Uterus (tissue), 4 donors: ENCODE results near the gene XRCC4. TPM values are rescaled to one million over a fixed set of nuclear protein-coding genes. Genes with fewer than 3 reads are reported as not detected.

ENCODE experiments used
- DNase-seq, 2 donors: peaks; one replicate each; pipeline ENCODE4 v3.0.0-alpha.2; 2019 to 2020
- H3K27ac ChIP-seq, 2 donors: fragments of 200-600 bp; sonication (generic); 1 replicate in 1 of 2; 2 replicates in 1 of 2; pipeline ENCODE4 v1.5.1; 2016 to 2018
- H3K27me3 ChIP-seq, 2 donors: fragments of 200-600 bp; sonication (generic); one replicate each; pipeline ENCODE4 v1.5.1; 2018 to 2019; ENCODE audit warnings: control low read depth in 1 of 2
- H3K36me3 ChIP-seq, 2 donors: fragments of 200-600 bp; sonication (generic); one replicate each; pipeline ENCODE4 v1.5.1; 2019; ENCODE audit warnings: control low read depth in 1 of 2
- H3K4me1 ChIP-seq, 2 donors: fragments of 200-600 bp; sonication (generic); one replicate each; pipeline ENCODE4 v1.5.1; 2018 to 2019; ENCODE audit warnings: control low read depth in 1 of 2
- H3K4me3 ChIP-seq, 2 donors: fragments of 200-600 bp; sonication (generic); 1 replicate in 1 of 2; 2 replicates in 1 of 2; pipeline ENCODE4 v1.5.1; 2018 to 2019; ENCODE audit warnings: mild to moderate bottlenecking in 1 of 2
- H3K9me3 ChIP-seq, 2 donors: fragments of 200-600 bp; sonication (generic); one replicate each; pipeline ENCODE4 v1.5.1; 2019; ENCODE audit warnings: control low read depth in 1 of 2
- CTCF ChIP-seq, 4 experiments: fragments of 200-600 bp in 2 of 4; fragments of 450-650 bp in 2 of 4; sonication (generic) in 2 of 4; IDR thresholded peaks; one replicate each; pipeline ENCODE4 v1.5.1; 2016 to 2019; ENCODE audit warnings: antibody characterized with exemption in 4 of 4, mild to moderate bottlenecking in 2 of 4, moderate library complexity in 1 of 4
- POLR2A ChIP-seq, 2 donors: fragments of 450-650 bp; IDR thresholded peaks; one replicate each; pipeline ENCODE4 v1.6.1; 2016; ENCODE audit warnings: antibody characterized with exemption in 2 of 2, mild to moderate bottlenecking in 1 of 2, moderate library complexity in 1 of 2
- intact Hi-C: fragments of 100-400 bp; cut with DNase I; formaldehyde crosslinking; loops from one replicate; pipeline ENCODE4 v1.15.1; 2023; ENCODE audit warnings: low total_unique reads
- small RNA-seq: library from RNA; depleted of rRNA; stranded (forward); fragments of <200 nt; gene quantifications from one replicate; pipeline ENCODE3, GENCODE V24; 2016
- total RNA-seq, 4 donors: library from RNA; depleted of rRNA in 3 of 4; stranded (reverse); fragments of >200 nt in 3 of 4; gene quantifications; one replicate each; pipeline versions ENCODE4 v1.1.0 to v1.2.4, GENCODE V29; 2014 to 2023
- donor health status: DM: yes; HTN: yes; CAD: no.

The XRCC4 gene
- total RNA-seq, 4 donors from 2014 or later: 1.3 to 12.2 (median 5.5) TPM; not detected in 1

GRCh38 chr5:83400241-83400640, 322.9 kb downstream of the XRCC4 start:
- intact Hi-C loops: no loop called here
- H3K4me3 ChIP-seq: no peak overlapping the region
- no peak overlapping the region for H3K27ac ChIP-seq
- no peaks in the 10 kb centered on the region for H3K9me3 ChIP-seq
- TF ChIP-seq CTCF (IDR thresholded peaks at IDR 0.05) (no peak), POLR2A (IDR thresholded peaks at IDR 0.05) (no peak)
- no peaks in the 10 kb centered on the region for H3K4me1 ChIP-seq
- DNase-seq: no peak
- no peaks in the 10 kb centered on the region for H3K27me3 ChIP-seq
- H3K36me3 ChIP-seq: no peaks in the 10 kb centered on the region

- DNase-seq: no peak
- H3K36me3 ChIP-seq: no peaks in the 10 kb centered on the region
- TF ChIP-seq POLR2A (IDR thresholded peaks at IDR 0.05): no peak
- no peak for TF ChIP-seq CTCF (IDR thresholded peaks at IDR 0.05)
- intact Hi-C loops: no loop called here
- H3K4me1 ChIP-seq: no peaks in the 10 kb centered on the region
- H3K27me3 ChIP-seq: no peaks in the 10 kb centered on the region
- H3K27ac ChIP-seq: no peak overlapping the region
- H3K4me3 ChIP-seq: no peak overlapping the region
- no peaks in the 10 kb centered on the region for H3K9me3 ChIP-seq
Observed at GRCh38 chr5:83400701-83401100, 323.4 kb downstream of the XRCC4 start.

GRCh38 chr5:83401122-83401731, 323.9 kb downstream of the XRCC4 start:
- Histone ChIP-seq H3K36me3 (no peaks in the 10 kb centered on the region), H3K9me3 (no peaks in the 10 kb centered on the region), H3K27ac (no peak overlapping the region), H3K4me1 (no peaks in the 10 kb centered on the region), H3K4me3 (no peak overlapping the region), H3K27me3 (no peaks in the 10 kb centered on the region)
- TF ChIP-seq CTCF (IDR thresholded peaks at IDR 0.05): no peak
- TF ChIP-seq POLR2A (IDR thresholded peaks at IDR 0.05): no peak
- intact Hi-C loops: no loop called here
- no peak for DNase-seq

GRCh38 chr5:83401775-83402174, 324.4 kb downstream of the XRCC4 start:
- Histone ChIP-seq H3K27ac (no peak overlapping the region), H3K4me1 (no peaks in the 10 kb centered on the region), H3K4me3 (no peak overlapping the region), H3K9me3 (no peaks in the 10 kb centered on the region), H3K27me3 (no peaks in the 10 kb centered on the region), H3K36me3 (no peaks in the 10 kb centered on the region)
- no peak for DNase-seq
- intact Hi-C loops: no loop called here
- TF ChIP-seq CTCF (IDR thresholded peaks at IDR 0.05) (no peak), POLR2A (IDR thresholded peaks at IDR 0.05) (no peak)

Small RNAs within 50 kb of the gene (small RNA-seq; reads per million reads assigned to genes)
- not detected for gene SCARNA18

Other genes starting within 250 kb of the XRCC4 start
- gene TMEM167A, start 153 bp upstream of the XRCC4 start, total RNA-seq: 100 to 1,000 TPM in 1 of 4 donors, 10 to 100 TPM in 3; 16.9 to 118 (median 32.3) TPM